GM12878 (cell line): Measurements from ENCODE around the gene ADAMTSL3. TPM values are rescaled to one million over a fixed set of nuclear protein-coding genes. Genes with fewer than 3 reads are reported as not detected.

ENCODE experiments used
- ATAC-seq: fragments of 200-7000 bp; cut with Tn5 transposase; 3 replicates; pipeline ENCODE4 v1.9.1; 2020; ENCODE audit warnings: mild to moderate bottlenecking, moderate library complexity
- BruUV-seq: library from RNA; stranded (reverse); fragments of 400-500 nt; replicated peaks from 2 replicates; lab custom pipeline; 2021; lab: Mats Ljungman, UMichigan
- CTCF ChIA-PET: fragments of 300-600 bp; sonication (Branson Sonifier 250); formaldehyde crosslinking; extraction: SDS; loops from one replicate; lab custom pipeline; 2021; ENCODE audit warnings: inconsistent platforms; lab: Yijun Ruan, JAX
- POLR2A ChIA-PET: fragments of 350-600 bp; formaldehyde crosslinking; extraction: SDS; loops from one replicate; lab custom pipeline; 2021; ENCODE audit warnings: inconsistent platforms; lab: Charles Lee
- RAD21 ChIA-PET: fragments of 300-600 bp; sonication (Branson Sonifier 250); formaldehyde crosslinking; loops from one replicate; lab custom pipeline; 2023; ENCODE audit warnings: antibody characterized with exemption; ENCODE audit not compliant: unreplicated experiment; lab: Charles Lee
- SMC1A ChIA-PET: fragments of 300-600 bp; sonication (Branson Sonifier 250); formaldehyde crosslinking; loops from one replicate; lab custom pipeline; 2023; ENCODE audit not compliant: unreplicated experiment, uncharacterized antibody; lab: Charles Lee
- DNase-seq: peaks from one replicate; pipeline ENCODE4 v3.0.0-alpha.2; 2011; ENCODE audit warnings: low read depth, low spot score
- FAIRE-seq: peaks from 3 replicates; lab custom pipeline; 2011; peaks lifted over from hg19 to GRCh38; lab: Jason Lieb, UNC
- H2AFZ ChIP-seq: 2 replicates; pipeline ENCODE4 v1.6.0; 2011; ENCODE audit warnings: low read depth, low read length, control low read depth; ENCODE audit not compliant: control insufficient read depth
- H3K27ac ChIP-seq: 2 replicates; pipeline ENCODE4 v1.5.1; 2011; ENCODE audit warnings: control low read depth; ENCODE audit not compliant: control insufficient read depth, insufficient read depth
- H3K27me3 ChIP-seq, 2 experiments: replicated peaks in 1 of 2; 2 replicates each; pipeline versions ENCODE4 v1.6.0 to v1.6.1; 2011; ENCODE audit warnings: low read length in 1 of 2; ENCODE audit not compliant: control insufficient read depth in 2 of 2, insufficient read depth in 2 of 2
- H3K36me3 ChIP-seq, 2 experiments: 2 replicates each; pipeline ENCODE4 v1.5.1; 2011; ENCODE audit warnings: low read length in 1 of 2; ENCODE audit not compliant: control insufficient read depth in 2 of 2, insufficient read depth in 2 of 2
- H3K4me1 ChIP-seq: 2 replicates; pipeline ENCODE4 v1.6.1; 2011; ENCODE audit warnings: mild to moderate bottlenecking, low read length, moderate library complexity, mixed read lengths; ENCODE audit not compliant: control insufficient read depth, insufficient read depth
- H3K4me2 ChIP-seq: 2 replicates; pipeline ENCODE4 v1.6.0; 2011; ENCODE audit warnings: control low read depth; ENCODE audit not compliant: control insufficient read depth, insufficient read depth
- H3K4me3 ChIP-seq: fragments of 200-600 bp; sonication (generic); 2 replicates; pipeline ENCODE4 v1.5.1; 2016
- H3K79me2 ChIP-seq: 2 replicates; pipeline ENCODE4 v1.6.0; 2011; ENCODE audit warnings: low read length; ENCODE audit not compliant: control insufficient read depth, insufficient read depth
- H3K9ac ChIP-seq: 2 replicates; pipeline ENCODE4 v1.8.0; 2011; ENCODE audit warnings: low read length, control low read depth, mixed read lengths; ENCODE audit not compliant: control insufficient read depth, insufficient read depth
- H3K9me3 ChIP-seq: replicated peaks from 3 replicates; pipeline ENCODE4 v1.5.1; 2011; ENCODE audit warnings: mild to moderate bottlenecking, low read length; ENCODE audit not compliant: control insufficient read depth, insufficient read depth
- H4K20me1 ChIP-seq: 2 replicates; pipeline ENCODE4 v1.6.0; 2011; ENCODE audit not compliant: control insufficient read depth, insufficient read depth
- CTCF ChIP-seq, 3 experiments: IDR thresholded peaks in 2 of 3; conservative IDR thresholded peaks in 1 of 3; 2 replicates each; pipeline ENCODE4 v1.5.1; 2011; ENCODE audit warnings: low read depth in 3 of 3, low read length in 3 of 3, mild to moderate bottlenecking in 3 of 3, control low read depth in 2 of 3, moderate library complexity in 2 of 3, inconsistent platforms in 1 of 3, mixed read lengths in 1 of 3; ENCODE audit not compliant: control insufficient read depth in 2 of 3, insufficient read depth in 1 of 3; ENCODE audit errors: extremely low read depth in 1 of 3
- MEF2A ChIP-seq: IDR thresholded peaks from 2 replicates; pipeline ENCODE4 v1.6.1; 2011; ENCODE audit warnings: low read depth, mild to moderate bottlenecking, low read length, moderate library complexity; ENCODE audit not compliant: insufficient read depth
- SREBF2 ChIP-seq: IDR thresholded peaks from 2 replicates; pipeline ENCODE4 v1.6.1; 2012; ENCODE audit warnings: mild to moderate bottlenecking, low read length
- SRF ChIP-seq, 2 experiments: IDR thresholded peaks; 2 replicates each; pipeline ENCODE4 v1.6.1; 2011; ENCODE audit warnings: low read depth in 2 of 2, low read length in 2 of 2, mild to moderate bottlenecking in 1 of 2, moderate library complexity in 1 of 2
- YY1 ChIP-seq: IDR thresholded peaks from 2 replicates; pipeline ENCODE4 v1.6.1; 2011; ENCODE audit warnings: low read depth, mild to moderate bottlenecking, low read length
- WGBS: methylation state at CpG from one replicate; pipeline ENCODE4 v1.1.6; 2016; ENCODE audit warnings: low lambda C conversion rate; ENCODE audit not compliant: insufficient replicate concordance, insufficient coverage; ENCODE audit errors: missing lambda C conversion rate; 5-methylcytosine and 5-hydroxymethylcytosine counted together
- in situ Hi-C: fragments of 300-500 bp; cut with MboI; formaldehyde crosslinking; loops from 9 replicates; pipeline ENCODE4 v1.14.3; 2018; ENCODE audit warnings: mixed read lengths
- intact Hi-C: fragments of 100-400 bp; cut with micrococcal nuclease; formaldehyde crosslinking; loops from one replicate; pipeline ENCODE4 v1.14.2; 2022; ENCODE audit not compliant: unreplicated experiment
- polyA plus RNA-seq, 11 experiments: library from polyadenylated mRNA; depleted of rRNA in 4 of 11; unstranded in 6 of 11; stranded (reverse) in 5 of 11; fragments of >200 nt; fragmentation: Nextera tagmentation in 4 of 11; fragmentation: Illumina TruSeq in 1 of 11; extraction: Ambion mirVana in 4 of 11; extraction: Trizol in 1 of 11; gene quantifications; 1 replicate in 1 of 11; 2 replicates in 10 of 11; pipeline versions ENCODE4 v1.2.1 to v1.2.3, GENCODE V29; 2011 to 2016; ENCODE audit warnings: inconsistent platforms in 2 of 11, missing spikeins in 2 of 11, low read depth in 1 of 11
- total RNA-seq, 4 experiments: library from RNA; depleted of rRNA in 3 of 4; stranded (reverse); fragments of >200 nt in 3 of 4; fragmentation: Illumina TruSeq in 1 of 4; extraction: Trizol in 1 of 4; gene quantifications; 2 replicates each; pipeline versions ENCODE4 v1.2.1 to v1.2.3, GENCODE V29; 2013 to 2021

ADAMTSL3 gene
- total and polyA plus RNA-seq, 10 of the 15 experiments (the other 5 are each of a cell fraction or from before 2014, with no cell fraction given) = 0.01 to 0.28 (median 0.13) TPM

DNA sequence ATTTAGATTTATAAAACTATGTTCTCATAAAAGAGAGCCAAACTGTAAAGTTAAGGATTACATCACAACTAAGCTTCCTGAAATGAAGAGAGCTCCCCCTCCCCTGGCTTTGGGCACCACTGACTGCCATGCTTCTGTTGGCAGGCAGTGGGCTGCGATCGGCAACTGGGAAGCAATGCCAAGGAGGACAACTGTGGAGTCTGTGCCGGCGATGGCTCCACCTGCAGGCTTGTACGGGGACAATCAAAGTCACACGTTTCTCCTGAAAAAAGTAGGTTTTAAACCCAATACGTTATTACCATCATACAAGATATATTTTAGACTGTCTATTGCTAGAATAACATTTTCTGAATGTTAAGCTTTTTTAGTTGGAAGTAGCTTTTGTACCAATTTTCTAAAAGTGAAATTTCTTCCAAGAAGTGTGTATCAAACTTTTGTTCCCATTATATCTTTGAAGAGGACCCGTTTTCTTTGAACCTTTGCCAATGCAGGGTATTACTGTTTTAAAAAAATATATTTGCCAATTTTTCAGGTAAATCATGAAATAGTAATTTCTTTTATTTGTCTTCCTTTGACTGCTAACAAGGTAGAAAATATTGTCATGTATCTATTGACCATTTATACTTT is 184.1 kb downstream of the ADAMTSL3 start:
- no peak overlapping the region for H3K27ac ChIP-seq
- H3K4me3 ChIP-seq = no peak overlapping the region
- DNase-seq (no peak), ATAC-seq (peak; percentile 74), FAIRE-seq (no peak)
- no peak overlapping the region for H3K9ac ChIP-seq
- SMC1A ChIA-PET = interaction anchor here (1.0 to 1.1 kb wide), 2 partner anchors 129 to 155 kb away, joined by 3 to 5 read pairs; no protein-coding TSS in a partner anchor
- CTCF ChIA-PET = interaction anchor here (0.8 to 2.0 kb wide), 8 partner anchors 8 to 156 kb away, joined by 3 to 6 read pairs (median 3); no protein-coding TSS in a partner anchor
- 19% methylated on average over 8 of the region's 8 CpGs for WGBS
- POLR2A ChIA-PET = no interaction called here
- no peaks in the 10 kb centered on the region for H3K79me2 ChIP-seq
- RAD21 ChIA-PET = no interaction called here
- no peaks in the 10 kb centered on the region for H3K9me3 ChIP-seq
- H3K4me1 ChIP-seq = no peaks in the 10 kb centered on the region
- no peaks in the 10 kb centered on the region for H3K36me3 ChIP-seq
- H3K4me2 ChIP-seq = no peak overlapping the region
- intact Hi-C loops (no loop called here), in situ Hi-C loops (no loop called here)
- no TSS peak for BruUV-seq
- no peaks in the 10 kb centered on the region for H3K27me3 ChIP-seq
- TF ChIP-seq SRF (IDR thresholded peaks at IDR 0.05; ENCODE audit: low read depth in 2 of 2, low read length in 2 of 2) = no peak
- TF ChIP-seq MEF2A = no peak
- peak; percentile 46 to 61 (median 53) for TF ChIP-seq CTCF (IDR thresholded peaks at IDR 0.05 in 2 of 3, conservative IDR thresholded peaks at IDR 0.05 in 1 of 3; ENCODE audit: control insufficient read depth in 2 of 3, extremely low read depth in 1 of 3, insufficient read depth in 1 of 3, low read depth in 3 of 3, low read length in 3 of 3)
- TF ChIP-seq YY1 = no peak
- no peak for TF ChIP-seq SREBF2
- H2AFZ ChIP-seq = peak overlapping the region; percentile 68
- no peaks in the 10 kb centered on the region for H4K20me1 ChIP-seq
